Pancreas (tissue), 10 donors: Measurements from ENCODE around the gene TESMIN. TPM values are rescaled to one million over a fixed set of nuclear protein-coding genes. Genes with fewer than 3 reads are reported as not detected.

Source experiments
- ATAC-seq, 4 donors: fragments of 200-7000 bp; cut with Tn5 transposase; one replicate each; pipeline versions ENCODE4 v1.8.0 to v1.9.1; 2020; ENCODE audit warnings: mild to moderate bottlenecking in 4 of 4, moderate library complexity in 4 of 4
- DNase-seq, 6 donors: peaks; one replicate each; pipeline ENCODE4 v3.0.0-alpha.2; 2020
- FAIRE-seq: peaks from 2 replicates; lab custom pipeline; 2012; peaks lifted over from hg19 to GRCh38; lab: Jason Lieb, UNC
- H3K27ac ChIP-seq, 4 donors: fragments of 200-600 bp; sonication (generic); 1 replicate in 3 of 4; 2 replicates in 1 of 4; pipeline versions ENCODE4 v1.5.0 to v1.8.0; 2020
- H3K27me3 ChIP-seq, 4 donors: fragments of 200-600 bp; one replicate each; pipeline ENCODE4 v1.8.0; 2021
- H3K36me3 ChIP-seq, 3 donors: fragments of 200-600 bp; sonication (generic) in 1 of 3; one replicate each; pipeline versions ENCODE4 v1.5.0 to v1.8.0; 2020 to 2021
- H3K4me1 ChIP-seq, 3 donors: fragments of 200-600 bp; one replicate each; pipeline ENCODE4 v1.8.0; 2021
- H3K4me3 ChIP-seq, 4 donors: fragments of 200-600 bp; sonication (generic) in 2 of 4; one replicate each; pipeline versions ENCODE4 v1.5.0 to v1.8.0; 2020 to 2021
- H3K9me3 ChIP-seq, 4 donors: fragments of 200-600 bp; one replicate each; pipeline ENCODE4 v1.8.0; 2021
- WGBS, 2 donors: extraction: QIAGEN DNeasy Blood & Tissue Kit; methylation state at CpG; one replicate each; pipeline ENCODE4 v1.1.7; 2013; 5-methylcytosine and 5-hydroxymethylcytosine counted together
- intact Hi-C, 3 donors: fragments of 100-400 bp; cut with DNase I; formaldehyde crosslinking; loops; one replicate each; pipeline versions ENCODE4 v1.11.1 to v1.14.2; 2022
- polyA plus RNA-seq, 2 donors: library from polyadenylated mRNA; stranded (reverse); fragments of 200-250 nt; gene quantifications; one replicate each; pipeline ENCODE4 v1.2.3, GENCODE V29; 2013
- total RNA-seq, 6 donors: library from RNA; stranded (reverse); fragmentation: NEBNext Ultra II Directional in 4 of 6; extraction: Animal tissue kit (Norgen Biotek cat#: 25700) in 4 of 6; gene quantifications; one replicate each; pipeline versions ENCODE4 v1.2.1 to v1.2.4, GENCODE V29; 2021 to 2023
- TF ChIP-seq, protein P1 (sequence below), 4 donors: fragments of 200-600 bp; sonication (generic) in 3 of 4; IDR thresholded peaks; one replicate each; pipeline versions ENCODE4 v1.5.0 to v1.8.0; 2021; ENCODE audit warnings: antibody characterized with exemption in 4 of 4
- donor health status: healthy with polysubstance abuse.
- donor health status: DM: no; HTN: no; CAD: no; lungs with moderate emphysema.
- donor health status: DM: no; HTN: no; CAD: no.
- donor health status: control.
- donor health status: control.
- donor health status: Bipolar disorder and iron deficiency.
- donor health status: DM: yes; HTN: yes; CAD: no.
- donor health status: DM: no; HTN: no; CAD: no.
- donor health status: DM: no; HTN: no; CAD: no.
- donor health status: DM: yes; HTN: yes; CAD: no.

TESMIN gene
- total and polyA plus RNA-seq, 8 donors, result 1.4 to 3.6 (median 1.9) TPM

DNA sequence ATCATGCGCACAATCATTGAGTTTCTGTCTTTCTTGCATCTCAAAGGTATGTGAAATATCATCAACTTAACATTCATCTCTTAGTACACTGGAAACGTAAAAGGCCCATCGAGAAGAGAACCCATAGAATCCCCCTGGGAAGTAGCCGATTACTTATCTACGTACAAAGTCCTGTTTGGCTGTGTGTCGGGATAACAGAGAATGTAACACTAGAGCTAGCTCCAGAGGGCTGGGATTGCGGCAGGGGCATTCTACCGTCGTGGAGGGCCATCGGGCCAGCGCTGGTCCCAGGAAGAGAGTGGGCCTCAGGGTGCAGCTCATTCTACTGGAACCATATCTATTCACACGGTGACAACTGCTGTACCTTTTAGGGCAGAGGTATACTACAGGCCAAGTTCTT lies 62.4 kb downstream of the TESMIN start:
- no peak overlapping the region for H3K27ac ChIP-seq
- FAIRE-seq (no peak), DNase-seq (no peak), ATAC-seq (no peak)
- peaks cover 0 to 9% (median 0%) of the 10 kb centered on the region in 3 donors for H3K4me1 ChIP-seq
- no peaks in the 10 kb centered on the region for H3K36me3 ChIP-seq
- TF ChIP-seq, protein P1, sequence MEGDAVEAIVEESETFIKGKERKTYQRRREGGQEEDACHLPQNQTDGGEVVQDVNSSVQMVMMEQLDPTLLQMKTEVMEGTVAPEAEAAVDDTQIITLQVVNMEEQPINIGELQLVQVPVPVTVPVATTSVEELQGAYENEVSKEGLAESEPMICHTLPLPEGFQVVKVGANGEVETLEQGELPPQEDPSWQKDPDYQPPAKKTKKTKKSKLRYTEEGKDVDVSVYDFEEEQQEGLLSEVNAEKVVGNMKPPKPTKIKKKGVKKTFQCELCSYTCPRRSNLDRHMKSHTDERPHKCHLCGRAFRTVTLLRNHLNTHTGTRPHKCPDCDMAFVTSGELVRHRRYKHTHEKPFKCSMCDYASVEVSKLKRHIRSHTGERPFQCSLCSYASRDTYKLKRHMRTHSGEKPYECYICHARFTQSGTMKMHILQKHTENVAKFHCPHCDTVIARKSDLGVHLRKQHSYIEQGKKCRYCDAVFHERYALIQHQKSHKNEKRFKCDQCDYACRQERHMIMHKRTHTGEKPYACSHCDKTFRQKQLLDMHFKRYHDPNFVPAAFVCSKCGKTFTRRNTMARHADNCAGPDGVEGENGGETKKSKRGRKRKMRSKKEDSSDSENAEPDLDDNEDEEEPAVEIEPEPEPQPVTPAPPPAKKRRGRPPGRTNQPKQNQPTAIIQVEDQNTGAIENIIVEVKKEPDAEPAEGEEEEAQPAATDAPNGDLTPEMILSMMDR (IDR thresholded peaks at IDR 0.05), result no peak
- WGBS, 2 donors, result 61 to 66% methylated on average over 12 of the region's 12 CpGs
- peaks cover 0 to 11% (median 4%) of the 10 kb centered on the region in 4 donors for H3K27me3 ChIP-seq
- intact Hi-C loops, result no loop called here
- H3K9me3 ChIP-seq, result no peaks in the 10 kb centered on the region
- H3K4me3 ChIP-seq, result no peak overlapping the region

DNA sequence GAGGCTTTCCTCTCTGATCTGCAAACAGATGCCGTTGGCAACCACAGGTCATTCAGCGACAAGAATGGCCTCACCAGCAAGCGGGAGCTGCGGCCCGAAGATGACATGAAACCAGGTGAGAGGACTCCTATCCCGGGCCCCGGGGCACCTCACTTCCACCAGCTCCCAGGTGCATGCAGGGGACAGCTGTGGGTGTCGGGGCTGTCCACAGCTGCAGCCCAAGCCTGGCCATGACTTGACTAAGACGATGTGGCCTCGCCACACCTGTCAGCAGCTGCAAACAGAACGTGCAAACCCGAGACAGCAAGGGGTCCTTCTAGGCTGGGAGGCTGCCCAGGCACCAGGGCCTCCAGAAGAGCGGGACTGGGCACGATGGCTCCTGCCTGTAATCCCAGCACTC lies 63.3 kb downstream of the TESMIN start:
- DNase-seq (no peak), FAIRE-seq (no peak), ATAC-seq (no peak)
- 77 to 79% methylated on average over 14 of the region's 14 CpGs for WGBS, 2 donors
- Histone ChIP-seq H3K36me3 (no peaks in the 10 kb centered on the region), H3K27ac (no peak overlapping the region), H3K27me3 (peaks cover 0 to 14% (median 4%) of the 10 kb centered on the region in 4 donors), H3K9me3 (no peaks in the 10 kb centered on the region), H3K4me3 (no peak overlapping the region), H3K4me1 (peaks cover 0 to 9% (median 0%) of the 10 kb centered on the region in 3 donors)
- intact Hi-C loops, result no loop called here
- TF ChIP-seq, protein P1 (IDR thresholded peaks at IDR 0.05), result no peak

DNA sequence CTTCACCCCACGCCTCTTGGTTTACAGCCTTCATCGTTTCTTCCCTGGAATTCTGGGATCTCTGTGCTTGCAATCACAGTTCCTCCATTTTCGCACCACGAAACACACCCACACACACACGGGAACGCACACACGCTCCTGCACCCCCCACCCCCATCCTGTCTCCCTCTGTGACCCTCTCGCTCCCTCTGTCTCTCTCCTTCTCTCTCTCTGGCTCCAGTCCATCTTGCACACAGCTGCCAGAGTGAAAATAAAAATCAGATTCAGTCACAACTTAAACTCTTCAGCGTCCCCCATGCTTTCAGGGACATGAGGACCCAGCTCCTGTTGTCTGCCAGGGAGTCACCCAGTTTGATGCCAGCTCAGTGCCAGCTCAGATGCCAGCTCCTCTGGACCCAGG lies 64.0 kb downstream of the TESMIN start:
- H3K4me1 ChIP-seq, result peaks cover 0 to 9% (median 0%) of the 10 kb centered on the region in 3 donors
- H3K27ac ChIP-seq, result no peak overlapping the region
- DNase-seq (no peak), ATAC-seq (no peak), FAIRE-seq (no peak)
- H3K27me3 ChIP-seq, result peaks cover 0 to 14% (median 4%) of the 10 kb centered on the region in 4 donors
- H3K4me3 ChIP-seq, result no peak overlapping the region
- WGBS, 2 donors, result 66 to 69% methylated on average over 9 of the region's 9 CpGs
- no peaks in the 10 kb centered on the region for H3K36me3 ChIP-seq
- TF ChIP-seq, protein P1 (IDR thresholded peaks at IDR 0.05), result no peak
- intact Hi-C loops, result no loop called here
- no peaks in the 10 kb centered on the region for H3K9me3 ChIP-seq

DNA sequence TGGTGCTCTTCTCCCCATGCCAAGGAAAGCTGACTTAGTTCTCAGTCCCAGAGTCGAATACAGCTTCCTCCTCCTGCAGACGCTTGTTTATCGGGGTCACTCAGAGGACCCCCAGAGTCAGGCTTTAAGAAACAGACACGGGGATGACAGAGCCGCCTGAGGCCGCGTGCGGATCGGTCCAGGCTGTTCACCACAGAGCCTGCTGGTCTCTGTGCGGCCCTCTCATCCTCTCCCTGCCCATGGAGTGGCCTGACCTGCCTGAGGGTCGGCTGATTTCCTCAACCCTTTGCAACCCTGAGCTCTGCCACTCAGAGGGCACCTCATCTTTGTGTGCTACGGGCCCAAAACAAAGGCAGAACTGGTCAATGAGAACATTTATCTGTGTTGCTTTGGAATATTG lies 64.8 kb downstream of the TESMIN start:
- H3K36me3 ChIP-seq, result no peaks in the 10 kb centered on the region
- peaks cover 0 to 9% (median 0%) of the 10 kb centered on the region in 3 donors for H3K4me1 ChIP-seq
- DNase-seq (no peak), FAIRE-seq (no peak), ATAC-seq (no peak)
- H3K27me3 ChIP-seq, result peaks cover 0 to 14% (median 4%) of the 10 kb centered on the region in 4 donors
- TF ChIP-seq, protein P1 (IDR thresholded peaks at IDR 0.05), result no peak
- H3K9me3 ChIP-seq, result no peaks in the 10 kb centered on the region
- no peak overlapping the region for H3K4me3 ChIP-seq
- WGBS, 2 donors, result 83 to 84% methylated on average over 12 of the region's 12 CpGs
- H3K27ac ChIP-seq, result no peak overlapping the region
- intact Hi-C loops, result no loop called here

DNA sequence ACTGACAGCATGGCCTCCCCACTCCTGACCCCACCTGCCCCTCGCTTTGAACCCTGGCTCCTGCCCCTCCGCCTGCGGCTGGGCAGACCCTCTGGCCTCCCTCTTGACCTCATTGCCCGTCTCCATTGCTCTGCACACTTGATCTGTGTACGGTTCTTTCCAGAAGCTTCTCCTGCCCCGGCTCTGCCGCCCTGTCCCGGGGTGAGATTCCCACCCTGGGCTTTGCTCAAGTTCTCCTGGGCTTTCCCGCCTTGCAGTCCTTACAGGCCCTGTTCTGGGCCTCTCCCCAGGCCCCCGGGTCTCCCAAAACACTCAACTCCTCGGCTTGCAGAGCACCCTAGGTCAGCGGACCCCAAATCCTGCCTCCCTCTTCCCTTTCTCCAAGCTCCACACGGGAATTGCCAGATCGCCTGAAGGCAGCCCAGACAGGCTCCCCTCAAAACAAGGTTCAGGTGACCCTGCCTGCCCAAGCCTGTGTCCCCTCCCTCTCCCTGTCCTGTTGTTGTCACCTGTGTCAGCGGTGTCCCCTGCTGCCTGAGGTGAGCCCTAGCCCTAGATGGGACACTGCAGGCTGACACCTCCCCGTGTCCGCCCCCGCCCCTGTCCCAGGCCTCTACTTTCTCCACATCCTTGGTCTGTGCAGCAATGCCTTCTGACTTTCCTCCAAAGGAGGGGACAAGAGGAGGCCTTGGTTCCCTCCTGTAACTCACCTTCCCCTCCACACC lies 65.5 kb downstream of the TESMIN start:
- Histone ChIP-seq H3K27ac (no peak overlapping the region), H3K9me3 (no peaks in the 10 kb centered on the region), H3K27me3 (peaks cover 0 to 14% (median 4%) of the 10 kb centered on the region in 4 donors), H3K36me3 (no peaks in the 10 kb centered on the region), H3K4me3 (no peak overlapping the region), H3K4me1 (peaks cover 0 to 9% (median 0%) of the 10 kb centered on the region in 3 donors)
- FAIRE-seq, result no peak
- no peak for DNase-seq
- TF ChIP-seq, protein P1 (IDR thresholded peaks at IDR 0.05), result no peak
- 90 to 95% methylated on average over 18 of the region's 18 CpGs for WGBS, 2 donors
- intact Hi-C loops, result no loop called here
- no peak for ATAC-seq
